CD4-positive, alpha-beta T cell (primary cell): ENCODE results near the gene AGK. TPM values are rescaled to one million over a fixed set of nuclear protein-coding genes. Genes with fewer than 3 reads are reported as not detected.

Experiments used
- ATAC-seq: fragments of 200-7000 bp; cut with Tn5 transposase; one replicate; pipeline ENCODE4 v1.10.0; 2022; ENCODE audit warnings: mild to moderate bottlenecking; ENCODE audit not compliant: poor library complexity
- CTCF ChIA-PET: fragments of 350-600 bp; sonication (Branson Sonifier 250); formaldehyde crosslinking; loops from one replicate; lab custom pipeline; 2021; ENCODE audit warnings: antibody characterized with exemption, inconsistent platforms; lab: Charles Lee
- POLR2A ChIA-PET: fragments of 350-600 bp; sonication (Branson Sonifier 250); formaldehyde crosslinking; loops from one replicate; lab custom pipeline; 2021; ENCODE audit warnings: antibody characterized with exemption, inconsistent platforms; lab: Charles Lee
- DNase-seq, 14 experiments: peaks; one replicate each; pipeline ENCODE4 v3.0.0-alpha.2; 2013 to 2020; ENCODE audit warnings: mixed read lengths in 2 of 14
- H3K27ac ChIP-seq, 2 donors: one replicate each; pipeline versions ENCODE4 v1.5.1 to v1.7.0; 2013; ENCODE audit warnings: low read length in 2 of 2, low read depth in 1 of 2, mild to moderate bottlenecking in 1 of 2
- H3K27me3 ChIP-seq, 2 experiments: 1 replicate in 1 of 2; 2 replicates in 1 of 2; pipeline versions ENCODE4 v1.6.1 to v1.7.0; 2013; ENCODE audit warnings: low read length in 2 of 2, control low read depth in 1 of 2, mild to moderate bottlenecking in 1 of 2, moderate library complexity in 1 of 2; ENCODE audit not compliant: insufficient read depth in 2 of 2, control insufficient read depth in 1 of 2
- H3K36me3 ChIP-seq: one replicate; pipeline ENCODE4 v1.6.1; 2013; ENCODE audit warnings: low read length, control low read depth; ENCODE audit not compliant: insufficient read depth
- H3K4me1 ChIP-seq: one replicate; pipeline ENCODE4 v1.6.1; 2013; ENCODE audit warnings: low read length, control low read depth; ENCODE audit not compliant: insufficient read depth
- H3K4me3 ChIP-seq: one replicate; pipeline ENCODE4 v1.5.1; 2013; ENCODE audit warnings: mild to moderate bottlenecking, low read length, moderate library complexity
- H3K9me3 ChIP-seq, 2 experiments: 1 replicate in 1 of 2; 2 replicates in 1 of 2; pipeline versions ENCODE4 v1.6.1 to v1.7.0; 2013; ENCODE audit warnings: low read length in 2 of 2, mild to moderate bottlenecking in 2 of 2, control low read depth in 1 of 2, moderate library complexity in 1 of 2; ENCODE audit not compliant: control insufficient read depth in 1 of 2, insufficient read depth in 1 of 2
- H3K27ac Mint-ChIP-seq: one replicate; pipeline ENCODE4 v1.8.0; 2020; ENCODE audit warnings: mixed read lengths
- H3K27me3 Mint-ChIP-seq: one replicate; pipeline ENCODE4 v1.8.0; 2021; ENCODE audit warnings: mixed read lengths
- H3K36me3 Mint-ChIP-seq: one replicate; pipeline ENCODE4 v1.8.0; 2021; ENCODE audit warnings: low read depth, mixed read lengths
- H3K4me1 Mint-ChIP-seq: one replicate; pipeline ENCODE4 v1.8.0; 2021; ENCODE audit warnings: low read depth, mixed read lengths
- H3K4me3 Mint-ChIP-seq: one replicate; pipeline ENCODE4 v1.8.0; 2020; ENCODE audit warnings: mild to moderate bottlenecking, mixed read lengths
- H3K9me3 Mint-ChIP-seq: one replicate; pipeline ENCODE4 v1.8.0; 2020; ENCODE audit warnings: mixed read lengths
- CTCF ChIP-seq: fragments of 200-600 bp; IDR thresholded peaks from one replicate; pipeline ENCODE4 v1.8.0; 2022; ENCODE audit warnings: antibody characterized with exemption, mild to moderate bottlenecking
- intact Hi-C, 2 experiments: fragments of 100-400 bp; cut with DNase I in 1 of 2; cut with micrococcal nuclease in 1 of 2; formaldehyde crosslinking; loops; one replicate each; pipeline versions ENCODE4 v1.15.1 to v1.9.0; 2023 to 2025; cut with DNase I, micrococcal nuclease
- total RNA-seq, 174 experiments: library from RNA in 2 of 174; stranded (reverse) in 2 of 174; gene quantifications; one replicate each; pipeline ENCODE4 v1.2.3 and lab custom pipeline; 2021 to 2026

Gene AGK
- total RNA-seq, 2 experiments from 2014 or later, result 18.9 to 20.5 TPM

- no peak for ATAC-seq
- no peak for TF ChIP-seq CTCF
- peaks cover 32% of the 10 kb centered on the region for H3K27me3 Mint-ChIP-seq
- DNase-seq, result no peak
- H3K27ac Mint-ChIP-seq, result no peak overlapping the region
- Histone ChIP-seq H3K36me3 (no peaks in the 10 kb centered on the region), H3K4me3 (no peak overlapping the region), H3K9me3 (no peaks in the 10 kb centered on the region), H3K27me3 (peaks cover 3 to 7% of the 10 kb centered on the region in 2 experiments), H3K27ac (no peak overlapping the region), H3K4me1 (no peaks in the 10 kb centered on the region)
- H3K9me3 Mint-ChIP-seq, result no peaks in the 10 kb centered on the region
- CTCF ChIA-PET, result no interaction called here
- intact Hi-C loops, result no loop called here
- H3K4me1 Mint-ChIP-seq, result no peaks in the 10 kb centered on the region
- POLR2A ChIA-PET, result no interaction called here
- no peaks in the 10 kb centered on the region for H3K36me3 Mint-ChIP-seq
- no peak overlapping the region for H3K4me3 Mint-ChIP-seq
Observed at GRCh38 chr7:141525973-141526514, 25.2 kb upstream of the AGK start.

GRCh38 chr7:141527076-141527475 is 24.1 kb upstream of the AGK start:
- no peaks in the 10 kb centered on the region for H3K9me3 Mint-ChIP-seq
- no peak overlapping the region for H3K27ac ChIP-seq
- H3K27ac Mint-ChIP-seq, result no peak overlapping the region
- no peaks in the 10 kb centered on the region for H3K36me3 Mint-ChIP-seq
- POLR2A ChIA-PET, result no interaction called here
- H3K9me3 ChIP-seq, result no peaks in the 10 kb centered on the region
- no peaks in the 10 kb centered on the region for H3K4me1 Mint-ChIP-seq
- no peak for ATAC-seq
- no peak overlapping the region for H3K4me3 Mint-ChIP-seq
- H3K4me3 ChIP-seq, result no peak overlapping the region
- CTCF ChIA-PET, result no interaction called here
- H3K4me1 ChIP-seq, result no peaks in the 10 kb centered on the region
- H3K36me3 ChIP-seq, result no peaks in the 10 kb centered on the region
- H3K27me3 Mint-ChIP-seq, result peaks cover 32% of the 10 kb centered on the region
- intact Hi-C loops, result no loop called here
- peaks cover 3 to 7% of the 10 kb centered on the region in 2 experiments for H3K27me3 ChIP-seq
- no peak for TF ChIP-seq CTCF
- DNase-seq, result no peak

GRCh38 chr7:141528399-141528798 is 22.8 kb upstream of the AGK start:
- Histone ChIP-seq H3K27me3 (peaks cover 3 to 7% of the 10 kb centered on the region in 2 experiments), H3K36me3 (no peaks in the 10 kb centered on the region), H3K4me3 (no peak overlapping the region), H3K27ac (no peak overlapping the region), H3K9me3 (no peaks in the 10 kb centered on the region), H3K4me1 (peaks cover 3% of the 10 kb centered on the region)
- CTCF ChIA-PET, result no interaction called here
- POLR2A ChIA-PET, result no interaction called here
- peaks cover 35% of the 10 kb centered on the region for H3K27me3 Mint-ChIP-seq
- DNase-seq (no peak), ATAC-seq (no peak)
- H3K27ac Mint-ChIP-seq, result no peak overlapping the region
- TF ChIP-seq CTCF, result no peak
- no peak overlapping the region for H3K4me3 Mint-ChIP-seq
- H3K4me1 Mint-ChIP-seq, result no peaks in the 10 kb centered on the region
- H3K9me3 Mint-ChIP-seq, result no peaks in the 10 kb centered on the region
- H3K36me3 Mint-ChIP-seq, result no peaks in the 10 kb centered on the region
- intact Hi-C loops, result no loop called here
